Retina (tissue), 1 donor: ENCODE results near the gene DPEP1.
"Not testable (repeated sequence)": the region's sequence is repeated elsewhere in the genome, so short reads cannot be mapped to it uniquely, and the experiment has no call there.

Experiments
- DNase-seq: peaks from one replicate; pipeline ENCODE4 v3.0.0-alpha.2; 2016

DPEP1 gene

GRCh38 chr16:89613231-89613953 lies at the start of gene DPEP1:
Gene DPEP1 (plus strand): TSS chr16:89613642. CDS start chr16:89630411, 16,769 bp downstream.
- no peak for DNase-seq

GRCh38 chr16:89564476-89565255 lies 48.8 kb upstream of the DPEP1 start:
- no peak for DNase-seq

GRCh38 chr16:89565256-89565505 lies 48.3 kb upstream of the DPEP1 start:
- no peak for DNase-seq

- DNase-seq = peak; percentile 78
These were observed 47.7 kb upstream of the DPEP1 start for GRCh38 chr16:89565506-89566372.

GRCh38 chr16:89567656-89568594 lies 45.5 kb upstream of the DPEP1 start:
- no peak for DNase-seq

GRCh38 chr16:89569506-89570341 lies 43.7 kb upstream of the DPEP1 start:
- no peak for DNase-seq

GRCh38 chr16:89570342-89570923 lies 43.0 kb upstream of the DPEP1 start:
- DNase-seq = no peak

GRCh38 chr16:89570983-89571598 lies 42.4 kb upstream of the DPEP1 start:
- DNase-seq = not testable (repeated sequence)

- DNase-seq = no peak
These were observed 41.8 kb upstream of the DPEP1 start for GRCh38 chr16:89571636-89572035.

- no peak for DNase-seq
These were observed 41.4 kb upstream of the DPEP1 start for GRCh38 chr16:89572073-89572484.

- DNase-seq = no peak
These were observed 40.8 kb upstream of the DPEP1 start for GRCh38 chr16:89572485-89573205.

GRCh38 chr16:89573826-89574680 lies 39.4 kb upstream of the DPEP1 start:
- DNase-seq = no peak

- DNase-seq = peak; percentile 85
These were observed 38.7 kb upstream of the DPEP1 start for GRCh38 chr16:89574681-89575246.

- no peak for DNase-seq
These were observed 37.9 kb upstream of the DPEP1 start, which contains the start of gene CPNE7 for GRCh38 chr16:89575247-89576152. Gene CPNE7 (plus strand): TSS chr16:89575758. CDS start chr16:89575898, 140 bp downstream.

GRCh38 chr16:89576153-89577054 lies 37.0 kb upstream of the DPEP1 start:
- DNase-seq = no peak
